NCI-H2171 treated with DMSO at 0.1 percent for 48 hours (cell line): Measurements from ENCODE around the gene SYT7.

Source experiments
- DNase-seq: peaks from one replicate; lab custom pipeline; 2025; lab: John Stamatoyannopoulos, UW

The SYT7 gene

DNA sequence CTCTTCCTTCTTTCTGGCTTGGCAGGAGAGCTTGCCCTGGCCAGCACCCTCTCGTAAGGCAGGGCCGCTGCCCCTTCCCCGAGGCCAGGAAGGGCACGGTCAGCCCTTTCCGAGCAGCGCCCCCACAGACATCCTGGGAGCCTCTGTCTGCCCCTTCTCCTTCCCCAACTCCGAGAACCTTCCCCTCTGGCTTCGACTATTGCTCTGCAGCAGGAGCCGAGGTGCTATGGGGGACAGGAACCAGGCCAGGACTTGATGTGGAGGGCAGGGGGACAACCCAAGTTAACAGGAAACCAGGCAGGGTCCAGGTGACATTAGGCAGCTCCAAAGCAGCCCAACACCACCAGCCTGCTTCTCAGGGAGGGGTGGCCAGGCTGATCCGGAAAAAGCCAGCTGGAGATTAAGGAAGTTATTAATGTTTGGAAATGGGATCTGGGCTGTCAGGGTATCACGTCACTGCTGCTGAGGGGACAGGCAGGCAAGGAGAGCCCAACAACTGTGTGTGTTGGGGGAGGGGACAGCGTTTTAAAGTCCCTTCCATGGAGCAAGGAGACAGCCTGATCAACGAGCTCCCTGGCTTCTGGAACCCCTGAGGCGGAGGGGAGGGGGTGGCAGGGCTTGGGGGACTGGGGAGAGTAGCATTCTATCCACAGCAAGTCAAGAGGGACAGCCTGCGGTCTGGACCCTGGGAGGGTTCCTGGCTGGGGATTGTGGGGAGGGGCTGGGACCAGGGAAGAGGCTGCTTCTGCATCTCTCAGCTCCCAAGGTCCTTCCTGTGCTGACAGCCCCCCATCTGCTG, 27.3 kb downstream of the SYT7 start:
- peak; percentile 38 for DNase-seq

GRCh38 chr11:61552108-61552635, 28.7 kb downstream of the SYT7 start:
- no peak for DNase-seq

- DNase-seq = no peak
These were observed 29.2 kb downstream of the SYT7 start for GRCh38 chr11:61551634-61552033.

DNA sequence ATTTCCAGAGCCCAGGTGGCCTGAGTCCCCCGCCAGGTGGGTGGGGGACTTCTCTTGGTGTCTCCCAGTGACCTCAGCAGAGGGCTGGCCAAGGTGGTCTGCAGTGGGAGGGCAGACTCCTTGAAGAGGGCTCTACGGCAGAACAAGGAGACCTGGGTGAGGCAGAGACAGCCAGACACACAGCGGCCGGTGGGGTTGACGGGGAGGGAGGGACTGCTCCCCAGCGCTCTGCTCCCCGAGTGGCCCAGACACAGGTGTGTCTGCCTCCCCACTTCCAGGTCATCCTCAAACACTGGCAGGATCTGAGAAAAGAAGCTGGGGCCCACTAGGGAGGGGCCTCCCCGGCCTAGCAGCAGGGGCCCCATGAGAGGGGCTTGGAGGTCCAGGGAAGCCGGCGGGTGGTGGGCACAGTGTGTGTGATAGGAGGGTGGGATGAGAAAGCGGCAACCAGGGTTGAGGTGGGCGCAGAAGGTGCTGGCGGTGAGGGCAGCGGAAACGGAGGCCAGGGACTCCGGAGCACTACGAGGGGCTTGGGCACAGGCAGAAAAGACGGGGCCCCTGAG, 30.1 kb downstream of the SYT7 start:
- DNase-seq = no peak

GRCh38 chr11:61549662-61550568, 31.0 kb downstream of the SYT7 start:
- DNase-seq = no peak

GRCh38 chr11:61549177-61549576, 31.7 kb downstream of the SYT7 start:
- no peak for DNase-seq

DNA sequence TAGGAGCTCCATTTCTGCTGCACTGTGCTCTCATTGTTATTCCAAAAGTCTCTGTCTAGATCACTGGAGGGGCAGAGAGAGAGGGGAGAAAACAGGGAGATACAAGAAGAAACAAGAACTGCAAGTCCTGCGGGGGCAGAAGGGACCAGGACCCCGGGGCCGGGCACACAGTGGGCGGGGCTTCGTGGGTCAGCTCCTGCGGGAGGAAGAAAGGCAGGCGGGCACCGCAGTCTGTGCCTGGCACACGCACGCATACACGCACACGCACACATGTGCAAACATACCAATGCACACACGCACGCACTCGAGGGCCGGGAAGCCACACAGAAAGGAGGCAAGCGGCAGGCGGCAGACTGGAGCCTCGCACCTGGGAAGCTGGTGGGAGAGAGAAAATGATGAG, 33.6 kb downstream of the SYT7 start:
- no peak for DNase-seq

DNA sequence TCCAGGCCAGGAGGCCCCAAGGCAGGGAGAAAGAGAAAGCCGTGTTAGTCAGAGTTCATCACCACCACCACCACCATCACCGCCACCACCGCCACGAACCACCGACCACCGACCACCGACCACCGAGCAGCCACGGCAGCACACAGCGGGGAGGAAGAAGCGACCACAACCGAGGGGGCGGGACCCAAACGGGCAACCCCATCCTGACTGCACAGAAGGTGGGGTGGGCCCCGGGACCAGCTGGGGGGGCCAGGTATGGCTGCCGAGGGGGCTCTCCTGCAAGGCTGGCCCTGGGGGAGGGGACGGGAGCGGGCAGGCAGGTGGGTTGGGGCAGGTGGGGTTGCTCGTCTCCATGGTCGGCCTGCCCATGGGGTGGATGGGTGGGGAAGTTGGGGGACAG, 34.2 kb downstream of the SYT7 start:
- no peak for DNase-seq

GRCh38 chr11:61545921-61546320, 35.0 kb downstream of the SYT7 start:
- no peak for DNase-seq

GRCh38 chr11:61545341-61545740, 35.5 kb downstream of the SYT7 start:
- DNase-seq = no peak

- no peak for DNase-seq
These were observed 36.4 kb downstream of the SYT7 start for GRCh38 chr11:61544466-61544865.

DNA sequence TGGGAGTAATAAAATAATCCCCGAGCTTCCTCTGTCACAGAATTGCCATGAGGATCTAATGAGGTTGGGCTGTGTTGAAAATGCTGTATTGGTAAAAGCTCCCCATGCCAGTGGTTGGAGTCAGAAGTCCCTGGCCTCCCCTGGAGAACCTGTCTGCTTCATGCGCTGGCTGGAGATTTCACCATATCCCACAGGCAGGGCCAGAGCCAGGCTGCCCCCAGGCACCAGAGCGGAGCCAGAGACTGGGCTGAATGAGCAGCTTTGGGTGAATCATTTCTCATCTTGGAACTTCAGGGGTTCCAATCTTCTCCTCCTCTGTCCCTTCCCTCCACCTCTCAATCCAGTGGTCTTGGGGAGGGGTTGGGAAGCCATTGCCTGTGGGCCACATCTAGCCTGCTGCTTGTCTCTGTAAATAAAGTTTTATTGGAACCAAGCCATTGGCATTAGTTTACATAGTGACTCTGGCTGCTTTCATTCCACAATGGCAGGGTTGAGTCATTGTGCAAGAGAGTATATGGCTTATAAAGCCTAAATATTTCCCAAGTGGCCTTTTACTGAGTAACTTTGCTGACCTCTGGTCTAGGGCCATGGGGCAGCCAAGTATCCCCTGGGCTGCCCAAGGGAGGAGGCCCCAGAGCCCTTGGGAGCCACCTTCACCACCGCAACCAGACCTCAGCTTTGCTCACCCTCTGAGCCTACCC, 37.1 kb downstream of the SYT7 start:
- DNase-seq = no peak

GRCh38 chr11:61542705-61543104, 38.2 kb downstream of the SYT7 start:
- DNase-seq = no peak

DNA sequence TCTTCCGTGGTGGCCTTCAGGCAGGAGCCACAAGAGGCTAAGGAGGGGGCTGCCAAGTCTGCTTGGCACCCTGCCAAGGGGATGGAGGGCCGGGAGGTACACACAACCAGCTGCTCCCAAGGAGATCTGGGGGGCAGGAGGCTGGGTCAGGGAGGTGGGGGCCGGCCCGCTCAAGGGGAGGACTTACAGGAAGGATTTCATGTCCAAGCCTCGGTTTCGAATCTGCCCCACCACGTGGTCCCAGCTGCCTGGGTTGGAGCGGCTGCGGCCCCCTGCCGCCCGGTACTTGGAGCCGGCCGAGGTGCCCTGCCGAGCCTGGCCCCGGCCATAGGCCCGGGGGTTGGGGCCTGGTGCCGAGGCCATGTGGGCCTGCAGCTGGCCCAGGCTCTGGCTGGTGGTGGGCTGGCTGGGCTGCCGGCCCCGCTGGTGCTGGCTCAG, 38.8 kb downstream of the SYT7 start:
- DNase-seq = no peak

DNA sequence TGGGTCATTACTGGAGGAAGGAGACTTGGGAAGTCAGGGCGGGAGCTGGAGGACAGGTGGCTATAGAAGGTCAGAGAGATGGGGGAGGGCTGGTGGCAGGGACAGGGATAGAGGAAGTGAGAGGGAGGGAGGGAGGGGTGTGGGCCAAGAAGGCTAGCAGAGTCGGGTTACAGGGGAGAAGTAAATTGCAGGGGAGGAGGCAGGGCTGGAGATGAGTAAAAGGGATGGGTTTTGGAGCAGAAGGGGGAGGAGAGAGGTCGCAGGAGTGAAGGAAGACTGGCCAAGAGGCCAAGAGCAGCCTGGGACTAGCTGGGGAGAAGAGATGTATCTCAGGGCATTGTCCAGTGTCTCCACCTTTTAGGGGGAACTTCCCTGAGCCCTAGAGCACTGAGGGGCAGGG, 39.3 kb downstream of the SYT7 start:
- DNase-seq = no peak

DNA sequence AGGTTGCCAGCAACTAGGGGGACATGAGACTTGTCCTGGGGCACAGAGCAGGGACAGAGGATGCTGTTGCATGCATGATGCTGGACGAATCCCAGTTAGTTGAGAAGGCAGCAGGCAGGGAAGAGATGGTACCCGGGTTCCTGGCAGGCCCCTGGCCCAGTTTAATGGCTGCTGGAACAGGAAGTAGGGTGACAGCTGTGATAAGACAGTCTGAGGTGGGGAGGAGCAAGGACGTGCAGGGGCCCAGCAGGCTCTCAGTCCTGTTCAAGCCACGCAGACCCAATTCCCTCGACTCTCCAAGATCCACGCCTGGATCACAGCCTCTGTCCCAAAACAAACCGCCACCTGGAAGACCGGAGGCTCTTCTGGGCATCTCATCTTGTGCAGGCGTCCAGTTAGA, 40.3 kb downstream of the SYT7 start:
- no peak for DNase-seq

GRCh38 chr11:61539831-61540357, 41.0 kb downstream of the SYT7 start:
- DNase-seq = no peak

DNA sequence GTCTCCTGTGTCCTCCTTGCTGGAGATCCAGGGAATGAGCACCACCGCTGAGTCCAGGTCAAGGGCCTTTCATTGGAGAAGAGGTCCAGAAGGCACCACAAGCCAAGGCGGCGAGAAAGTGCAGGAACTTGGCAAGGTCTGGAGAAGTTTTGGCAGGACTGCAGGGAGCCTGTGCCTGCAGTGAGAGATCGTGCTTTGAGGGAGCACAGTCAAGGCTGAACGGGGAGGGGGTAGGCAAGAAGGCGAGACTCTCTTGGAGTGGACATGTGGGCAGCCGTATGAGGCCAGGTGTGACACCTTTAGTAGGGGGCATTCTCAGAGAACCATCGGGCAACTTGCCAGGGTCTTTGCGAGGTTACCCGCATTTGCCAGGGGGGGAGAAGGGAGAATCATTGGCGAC, 41.9 kb downstream of the SYT7 start:
- DNase-seq = no peak

- DNase-seq = no peak
These were observed 42.3 kb downstream of the SYT7 start for GRCh38 chr11:61538636-61538961.

DNA sequence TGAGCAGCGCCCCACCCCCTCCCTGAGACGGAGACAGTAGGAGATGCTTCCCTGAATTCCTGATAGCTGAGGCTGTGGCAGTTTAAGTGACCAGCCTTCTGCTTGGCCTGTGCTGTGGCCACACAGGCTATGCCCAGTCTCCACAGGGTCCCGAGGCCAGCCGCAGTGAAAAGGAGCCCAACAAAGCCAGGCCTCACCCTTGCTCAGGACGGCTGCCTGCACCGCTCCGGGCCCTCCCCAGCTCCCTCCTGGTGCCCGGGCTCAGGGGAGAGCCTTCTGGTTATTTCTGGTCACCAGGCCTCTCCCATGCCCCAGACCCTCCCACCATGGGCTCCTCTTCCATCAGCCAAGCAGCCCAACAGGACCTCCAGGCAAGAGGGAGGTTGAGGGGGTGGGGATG, 43.5 kb downstream of the SYT7 start:
- DNase-seq = no peak

- no peak for DNase-seq
These were observed 44.1 kb downstream of the SYT7 start for GRCh38 chr11:61536676-61537270.
